ENCODE results near the gene VPS37C. TPM values are rescaled to one million over a fixed set of nuclear protein-coding genes. Genes with fewer than 3 reads are reported as not detected.

Gene VPS37C
- total RNA-seq, 1 experiment from 2014 or later = 24.0 TPM

DNA sequence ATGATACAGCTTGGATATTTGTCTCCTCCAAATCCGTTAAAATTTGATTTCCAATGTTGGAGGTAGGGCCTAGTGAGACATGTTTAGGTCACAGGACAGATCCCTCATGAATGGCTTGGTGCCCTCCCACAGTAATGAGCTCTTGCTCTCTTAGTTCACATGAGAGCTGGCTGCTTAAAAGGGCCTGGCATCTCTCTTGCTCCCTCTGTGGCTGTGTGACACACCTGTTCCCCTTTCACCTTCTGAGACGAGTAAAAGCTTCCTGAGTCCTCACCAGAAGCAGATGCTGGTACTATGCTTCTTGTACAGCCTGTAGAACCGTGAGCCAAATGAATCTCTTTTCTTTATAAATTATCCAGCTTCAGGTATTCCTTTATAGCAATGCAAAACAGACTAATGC is 3.5 kb downstream of the VPS37C start:
- CTCF ChIA-PET = no interaction called here
- in situ Hi-C loops (cut with HindIII; ENCODE audit: low pct_unique_long_range_greater_than_20kb, low sequenced_read_pairs) (no loop called here), intact Hi-C loops (cut with micrococcal nuclease; ENCODE audit: unreplicated experiment) (no loop called here)
- H3K27me3 ChIP-seq (ENCODE audit: control insufficient read depth, insufficient read depth, low read length) = no peaks in the 10 kb centered on the region
- no peak overlapping the region for H3K4me3 ChIP-seq (ENCODE audit: low read depth in 2 of 2, low read length in 2 of 2)
- peaks cover 41% of the 10 kb centered on the region for H3K4me1 ChIP-seq (ENCODE audit: control insufficient read depth, insufficient read depth, low read length)
- TF ChIP-seq, protein P1, sequence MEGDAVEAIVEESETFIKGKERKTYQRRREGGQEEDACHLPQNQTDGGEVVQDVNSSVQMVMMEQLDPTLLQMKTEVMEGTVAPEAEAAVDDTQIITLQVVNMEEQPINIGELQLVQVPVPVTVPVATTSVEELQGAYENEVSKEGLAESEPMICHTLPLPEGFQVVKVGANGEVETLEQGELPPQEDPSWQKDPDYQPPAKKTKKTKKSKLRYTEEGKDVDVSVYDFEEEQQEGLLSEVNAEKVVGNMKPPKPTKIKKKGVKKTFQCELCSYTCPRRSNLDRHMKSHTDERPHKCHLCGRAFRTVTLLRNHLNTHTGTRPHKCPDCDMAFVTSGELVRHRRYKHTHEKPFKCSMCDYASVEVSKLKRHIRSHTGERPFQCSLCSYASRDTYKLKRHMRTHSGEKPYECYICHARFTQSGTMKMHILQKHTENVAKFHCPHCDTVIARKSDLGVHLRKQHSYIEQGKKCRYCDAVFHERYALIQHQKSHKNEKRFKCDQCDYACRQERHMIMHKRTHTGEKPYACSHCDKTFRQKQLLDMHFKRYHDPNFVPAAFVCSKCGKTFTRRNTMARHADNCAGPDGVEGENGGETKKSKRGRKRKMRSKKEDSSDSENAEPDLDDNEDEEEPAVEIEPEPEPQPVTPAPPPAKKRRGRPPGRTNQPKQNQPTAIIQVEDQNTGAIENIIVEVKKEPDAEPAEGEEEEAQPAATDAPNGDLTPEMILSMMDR (IDR thresholded peaks at IDR 0.05) = no peak
- TF ChIP-seq POLR2AphosphoS5 (IDR thresholded peaks at IDR 0.05; ENCODE audit: low read depth, low read length) = no peak
- TF ChIP-seq TCF7L2 (IDR thresholded peaks at IDR 0.05; ENCODE audit: low read depth, low read length) = no peak
- TF ChIP-seq SIN3A (IDR thresholded peaks at IDR 0.05; ENCODE audit: borderline replicate concordance, insufficient read depth, low read depth, low read length) = no peak
- TF ChIP-seq, protein P2, sequence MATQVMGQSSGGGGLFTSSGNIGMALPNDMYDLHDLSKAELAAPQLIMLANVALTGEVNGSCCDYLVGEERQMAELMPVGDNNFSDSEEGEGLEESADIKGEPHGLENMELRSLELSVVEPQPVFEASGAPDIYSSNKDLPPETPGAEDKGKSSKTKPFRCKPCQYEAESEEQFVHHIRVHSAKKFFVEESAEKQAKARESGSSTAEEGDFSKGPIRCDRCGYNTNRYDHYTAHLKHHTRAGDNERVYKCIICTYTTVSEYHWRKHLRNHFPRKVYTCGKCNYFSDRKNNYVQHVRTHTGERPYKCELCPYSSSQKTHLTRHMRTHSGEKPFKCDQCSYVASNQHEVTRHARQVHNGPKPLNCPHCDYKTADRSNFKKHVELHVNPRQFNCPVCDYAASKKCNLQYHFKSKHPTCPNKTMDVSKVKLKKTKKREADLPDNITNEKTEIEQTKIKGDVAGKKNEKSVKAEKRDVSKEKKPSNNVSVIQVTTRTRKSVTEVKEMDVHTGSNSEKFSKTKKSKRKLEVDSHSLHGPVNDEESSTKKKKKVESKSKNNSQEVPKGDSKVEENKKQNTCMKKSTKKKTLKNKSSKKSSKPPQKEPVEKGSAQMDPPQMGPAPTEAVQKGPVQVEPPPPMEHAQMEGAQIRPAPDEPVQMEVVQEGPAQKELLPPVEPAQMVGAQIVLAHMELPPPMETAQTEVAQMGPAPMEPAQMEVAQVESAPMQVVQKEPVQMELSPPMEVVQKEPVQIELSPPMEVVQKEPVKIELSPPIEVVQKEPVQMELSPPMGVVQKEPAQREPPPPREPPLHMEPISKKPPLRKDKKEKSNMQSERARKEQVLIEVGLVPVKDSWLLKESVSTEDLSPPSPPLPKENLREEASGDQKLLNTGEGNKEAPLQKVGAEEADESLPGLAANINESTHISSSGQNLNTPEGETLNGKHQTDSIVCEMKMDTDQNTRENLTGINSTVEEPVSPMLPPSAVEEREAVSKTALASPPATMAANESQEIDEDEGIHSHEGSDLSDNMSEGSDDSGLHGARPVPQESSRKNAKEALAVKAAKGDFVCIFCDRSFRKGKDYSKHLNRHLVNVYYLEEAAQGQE (IDR thresholded peaks at IDR 0.05; ENCODE audit: insufficient read depth in 1 of 2, low read depth in 2 of 2, low read length in 1 of 2) = no peak
- BruUV-seq (replicated peaks) = no TSS peak
- no peaks in the 10 kb centered on the region; the same call in 1 of the 2 replicates for H3K36me3 ChIP-seq (ENCODE audit: control insufficient read depth, insufficient read depth, low read length)
- peak overlapping the region; percentile 8; the same call in 1 of the 2 replicates for H3K27ac ChIP-seq (ENCODE audit: low read length)
- no peak for DNase-seq (ENCODE audit: low read depth, low spot score)
- POLR2A ChIA-PET = no interaction called here
- H3K9me3 ChIP-seq (ENCODE audit: control insufficient read depth, insufficient read depth, low read depth, low read length) = peaks cover 14% of the 10 kb centered on the region; the same call in 1 of the 2 replicates
- ATAC-seq = no peak

DNA sequence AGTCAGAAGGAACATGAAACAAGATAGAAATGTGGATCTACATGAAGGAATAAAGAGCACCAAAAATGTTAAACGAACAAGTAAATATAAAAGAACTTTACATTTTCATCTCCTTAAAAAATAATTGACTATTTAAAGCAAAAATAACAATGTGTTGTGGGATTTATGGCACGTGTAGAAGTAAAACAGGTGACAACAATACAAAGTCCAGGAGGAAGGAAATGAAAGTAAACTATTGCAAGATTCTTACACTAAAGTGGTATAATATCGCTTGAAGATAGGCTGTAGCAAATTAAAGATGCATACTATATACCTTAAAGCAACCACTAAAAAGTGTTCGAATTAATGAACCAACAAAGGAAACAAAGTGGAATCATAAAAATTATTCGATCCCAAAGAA is 5.5 kb downstream of the VPS37C start:
- H3K27ac ChIP-seq (ENCODE audit: low read length) = no peak overlapping the region
- H3K27me3 ChIP-seq (ENCODE audit: control insufficient read depth, insufficient read depth, low read length) = no peaks in the 10 kb centered on the region
- no peaks in the 10 kb centered on the region for H3K36me3 ChIP-seq (ENCODE audit: control insufficient read depth, insufficient read depth, low read length)
- TF ChIP-seq POLR2AphosphoS5 (IDR thresholded peaks at IDR 0.05; ENCODE audit: low read depth, low read length) (no peak), SIN3A (IDR thresholded peaks at IDR 0.05; ENCODE audit: borderline replicate concordance, insufficient read depth, low read depth, low read length) (no peak), TCF7L2 (IDR thresholded peaks at IDR 0.05; ENCODE audit: low read depth, low read length) (no peak)
- TF ChIP-seq, protein P1 (IDR thresholded peaks at IDR 0.05) = no peak
- TF ChIP-seq, protein P2 (IDR thresholded peaks at IDR 0.05; ENCODE audit: insufficient read depth in 1 of 2, low read depth in 2 of 2, low read length in 1 of 2) = no peak
- H3K9me3 ChIP-seq (ENCODE audit: control insufficient read depth, insufficient read depth, low read depth, low read length) = peaks cover 14% of the 10 kb centered on the region; the same call in 1 of the 2 replicates
- DNase-seq (ENCODE audit: low read depth, low spot score) (no peak), ATAC-seq (no peak)
- intact Hi-C loops (cut with micrococcal nuclease; ENCODE audit: unreplicated experiment) = no loop called here
- in situ Hi-C loops (cut with HindIII; ENCODE audit: low pct_unique_long_range_greater_than_20kb, low sequenced_read_pairs) = no loop called here
- H3K4me3 ChIP-seq (ENCODE audit: low read depth in 2 of 2, low read length in 2 of 2) = no peak overlapping the region
- peaks cover 39% of the 10 kb centered on the region for H3K4me1 ChIP-seq (ENCODE audit: control insufficient read depth, insufficient read depth, low read length)
- POLR2A ChIA-PET = no interaction called here
- CTCF ChIA-PET = no interaction called here
- no TSS peak for BruUV-seq (replicated peaks)
